MM.1S (cell line): ENCODE measurements around the gene TOB1.

Experiments used
- DNase-seq: peaks from one replicate; pipeline ENCODE4 v3.0.0-alpha.2; 2015
- H2AFZ ChIP-seq: fragments of 300-600 bp; sonication (generic); 2 replicates; pipeline ENCODE4 v1.6.0; 2016; ENCODE audit warnings: antibody characterized with exemption, low read length
- H3F3A ChIP-seq: fragments of 300-600 bp; sonication (generic); 2 replicates; pipeline ENCODE4 v1.6.1; 2016; ENCODE audit warnings: mild to moderate bottlenecking, antibody characterized with exemption, low read length, moderate library complexity, mixed read lengths; ENCODE audit not compliant: insufficient read depth
- H3K27ac ChIP-seq: fragments of 300-600 bp; sonication (generic); 2 replicates; pipeline ENCODE4 v1.5.1; 2016; ENCODE audit warnings: mild to moderate bottlenecking, low read length
- H3K27me3 ChIP-seq: fragments of 300-600 bp; sonication (generic); replicated peaks from 2 replicates; pipeline ENCODE4 v1.6.0; 2016; ENCODE audit warnings: low read length; ENCODE audit not compliant: insufficient read depth
- H3K36me3 ChIP-seq: fragments of 300-600 bp; sonication (generic); replicated peaks from 2 replicates; pipeline ENCODE4 v1.6.1; 2016; ENCODE audit warnings: mild to moderate bottlenecking, low read length, mixed read lengths; ENCODE audit not compliant: insufficient read depth
- H3K4me1 ChIP-seq: fragments of 300-600 bp; sonication (generic); 2 replicates; pipeline ENCODE4 v1.6.1; 2016; ENCODE audit warnings: low read length, mixed read lengths
- H3K4me2 ChIP-seq: fragments of 300-600 bp; sonication (generic); 2 replicates; pipeline ENCODE4 v1.6.0; 2016; ENCODE audit warnings: low read depth, low read length
- H3K4me3 ChIP-seq: fragments of 300-600 bp; sonication (generic); 2 replicates; pipeline ENCODE4 v1.5.1; 2016; ENCODE audit warnings: low read length, mixed read lengths
- H3K79me2 ChIP-seq: fragments of 300-600 bp; sonication (generic); 2 replicates; pipeline ENCODE4 v1.6.1; 2016; ENCODE audit warnings: mixed run types, low read length, mixed read lengths
- H3K9ac ChIP-seq: fragments of 300-600 bp; sonication (generic); 2 replicates; pipeline ENCODE4 v1.6.1; 2016; ENCODE audit warnings: low read length, mixed read lengths
- H3K9me2 ChIP-seq: fragments of 300-600 bp; sonication (generic); replicated peaks from 2 replicates; pipeline ENCODE4 v1.6.1; 2016; ENCODE audit warnings: mild to moderate bottlenecking, low read length, mixed read lengths; ENCODE audit not compliant: insufficient read depth
- H3K9me3 ChIP-seq: fragments of 300-600 bp; sonication (generic); replicated peaks from 2 replicates; pipeline ENCODE4 v1.6.1; 2016; ENCODE audit warnings: mild to moderate bottlenecking, low read length, mixed read lengths; ENCODE audit not compliant: insufficient read depth
- H4K20me1 ChIP-seq: fragments of 300-600 bp; sonication (generic); 2 replicates; pipeline ENCODE4 v1.6.1; 2016; ENCODE audit warnings: mild to moderate bottlenecking, low read length, moderate library complexity, mixed read lengths; ENCODE audit not compliant: insufficient read depth
- CTCF ChIP-seq: fragments of 300-600 bp; sonication (generic); IDR thresholded peaks from 2 replicates; pipeline ENCODE4 v1.5.1; 2016; ENCODE audit warnings: antibody characterized with exemption, low read length, mixed read lengths
- EZH2 ChIP-seq: fragments of 300-600 bp; sonication (generic); optimal IDR thresholded peaks from 2 replicates; pipeline ENCODE3; 2017; ENCODE audit warnings: low read depth, mild to moderate bottlenecking, antibody characterized with exemption, low read length, mixed read lengths
- EZH2phosphoT487 ChIP-seq: fragments of 300-600 bp; sonication (generic); IDR thresholded peaks from 2 replicates; pipeline ENCODE4 v1.6.1; 2018; ENCODE audit warnings: antibody characterized with exemption, low read length

The TOB1 gene

GRCh38 chr17:50829332-50829731 lies 36.8 kb downstream of the TOB1 start:
- Histone ChIP-seq H3K4me2 (peak overlapping the region; percentile 92), H3K4me3 (peak overlapping the region; percentile 40), H3K4me1 (peaks cover 43% of the 10 kb centered on the region), H2AFZ (peak overlapping the region; percentile 74), H3K27ac (peak overlapping the region; percentile 98), H3K27me3 (no peaks in the 10 kb centered on the region), H3K9me3 (no peaks in the 10 kb centered on the region), H3F3A (peaks cover 34% of the 10 kb centered on the region), H4K20me1 (no peaks in the 10 kb centered on the region), H3K79me2 (no peaks in the 10 kb centered on the region), H3K9me2 (no peaks in the 10 kb centered on the region), H3K36me3 (no peaks in the 10 kb centered on the region), H3K9ac (peak overlapping the region; percentile 74)
- TF ChIP-seq EZH2phosphoT487 (no peak), EZH2 (no peak)
- DNase-seq: peak; percentile 30

DNA sequence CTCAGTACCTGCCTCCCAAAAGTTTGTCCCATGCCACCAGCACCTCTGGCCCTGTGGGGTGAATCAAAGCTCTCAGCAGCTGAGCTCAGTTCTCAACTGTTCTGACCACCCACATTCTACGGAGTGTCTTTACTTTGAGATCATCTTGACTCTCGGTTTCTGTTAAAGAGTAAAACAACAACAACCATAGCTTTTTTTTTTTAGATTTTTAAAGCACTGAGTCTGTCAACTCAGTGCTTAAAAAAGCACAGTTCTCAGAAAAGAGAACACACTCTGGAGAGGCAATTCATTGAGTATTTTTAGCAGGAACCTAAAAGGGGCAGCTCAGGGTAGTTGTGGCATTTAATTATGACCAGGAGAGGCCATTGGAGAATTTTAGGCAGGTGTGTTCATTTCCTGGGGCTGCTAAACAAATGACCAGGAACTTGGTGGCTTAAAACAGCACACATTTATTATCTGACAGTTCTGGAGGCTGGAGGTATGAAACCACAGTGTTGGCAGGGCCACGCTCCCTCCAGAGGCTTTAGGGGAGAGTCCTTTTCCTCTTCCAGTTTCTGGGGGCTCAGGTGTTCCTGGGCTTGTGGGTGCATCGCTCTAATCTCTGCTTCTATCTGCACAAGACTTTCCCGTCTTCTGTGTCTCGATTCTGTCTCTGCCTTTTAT lies 37.5 kb downstream of the TOB1 start:
- H3K4me1 ChIP-seq: peaks cover 43% of the 10 kb centered on the region
- H3K4me2 ChIP-seq: peak overlapping the region; percentile 92
- H3K27me3 ChIP-seq: no peaks in the 10 kb centered on the region
- peak; percentile 89 for DNase-seq
- no peaks in the 10 kb centered on the region for H3K36me3 ChIP-seq
- no peaks in the 10 kb centered on the region for H3K9me2 ChIP-seq
- no peaks in the 10 kb centered on the region for H3K79me2 ChIP-seq
- H3F3A ChIP-seq: peaks cover 34% of the 10 kb centered on the region
- TF ChIP-seq CTCF: no peak
- no peak for TF ChIP-seq EZH2phosphoT487
- TF ChIP-seq EZH2: no peak
- H3K27ac ChIP-seq: peak overlapping the region; percentile 98
- H3K9me3 ChIP-seq: no peaks in the 10 kb centered on the region
- H4K20me1 ChIP-seq: no peaks in the 10 kb centered on the region
- peak overlapping the region; percentile 74 for H3K9ac ChIP-seq
- peak overlapping the region; percentile 85; the same call in 1 of the 2 replicates for H2AFZ ChIP-seq
- peak overlapping the region; percentile 48 for H3K4me3 ChIP-seq

DNA sequence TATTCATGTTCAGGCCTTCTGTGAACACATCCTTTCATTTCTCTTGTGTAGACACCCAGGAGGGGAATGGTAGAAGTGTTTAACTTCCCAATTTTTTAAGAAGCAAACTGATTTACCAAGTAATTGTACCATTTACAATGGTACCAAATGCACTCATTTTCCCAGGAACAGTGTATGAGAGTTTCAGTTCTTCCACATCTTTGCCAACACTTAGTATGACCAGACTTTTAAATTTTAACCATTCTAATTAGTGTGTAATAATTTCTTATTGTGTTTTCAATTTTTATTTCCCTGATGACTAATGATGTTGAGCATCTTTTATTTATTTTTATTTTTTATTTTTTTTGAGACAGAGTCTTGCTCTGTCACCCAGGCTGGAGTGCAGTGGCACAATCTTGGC lies 41.0 kb downstream of the TOB1 start:
- H3K4me3 ChIP-seq: no peak overlapping the region

More for the DNA sequence above, 41.0 kb downstream of the TOB1 start:
- Histone ChIP-seq H3K36me3 (no peaks in the 10 kb centered on the region), H3K9ac (no peak overlapping the region), H3K4me1 (peaks cover 34% of the 10 kb centered on the region), H3K27ac (no peak overlapping the region), H3K27me3 (no peaks in the 10 kb centered on the region), H3K9me3 (no peaks in the 10 kb centered on the region), H3K9me2 (no peaks in the 10 kb centered on the region), H3K79me2 (no peaks in the 10 kb centered on the region), H3K4me2 (no peak overlapping the region), H3F3A (peaks cover 29% of the 10 kb centered on the region), H4K20me1 (no peaks in the 10 kb centered on the region), H2AFZ (no peak overlapping the region)
- TF ChIP-seq EZH2 (no peak), CTCF (no peak), EZH2phosphoT487 (no peak)
- no peak for DNase-seq
